ENCODE measurements around the gene IMPA2. TPM values are rescaled to one million over a fixed set of nuclear protein-coding genes. Genes with fewer than 3 reads are reported as not detected.
"Not testable (repeated sequence)": the region's sequence is repeated elsewhere in the genome, so short reads cannot be mapped to it uniquely, and the experiment has no call there.

The IMPA2 gene
- total RNA-seq, 2 donors from 2014 or later = 8.4 to 26.6 TPM

DNA sequence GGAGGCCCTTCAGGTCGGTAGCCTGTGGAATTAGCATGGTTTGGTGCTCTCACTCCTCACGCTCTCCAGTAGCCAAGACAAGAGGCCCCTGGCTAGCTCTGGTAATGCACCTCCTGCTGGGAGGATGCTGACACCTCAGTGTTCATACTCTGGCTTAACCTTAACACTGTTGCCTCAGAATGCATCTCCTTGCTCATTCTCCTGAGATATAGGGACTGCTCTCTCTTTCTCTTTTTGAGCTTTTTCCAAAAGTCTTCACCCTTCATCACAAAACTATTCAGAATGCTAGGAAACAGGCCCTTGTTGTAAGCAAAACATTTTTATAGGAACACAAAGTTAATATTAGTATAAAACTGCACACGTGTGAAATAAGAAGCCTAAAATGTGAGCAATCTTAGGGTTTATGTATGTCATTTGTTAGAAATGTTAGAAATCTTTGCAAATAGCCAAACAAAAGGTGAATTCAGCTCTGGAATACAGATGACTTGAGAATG is 17.3 kb upstream of the IMPA2 start:
- no peak for DNase-seq (ENCODE audit: low spot score)
- no peak overlapping the region for H3K4me3 ChIP-seq
- no peaks in the 10 kb centered on the region for H3K27me3 ChIP-seq (replicated peaks; ENCODE audit: insufficient read depth)
- TF ChIP-seq, protein P1, sequence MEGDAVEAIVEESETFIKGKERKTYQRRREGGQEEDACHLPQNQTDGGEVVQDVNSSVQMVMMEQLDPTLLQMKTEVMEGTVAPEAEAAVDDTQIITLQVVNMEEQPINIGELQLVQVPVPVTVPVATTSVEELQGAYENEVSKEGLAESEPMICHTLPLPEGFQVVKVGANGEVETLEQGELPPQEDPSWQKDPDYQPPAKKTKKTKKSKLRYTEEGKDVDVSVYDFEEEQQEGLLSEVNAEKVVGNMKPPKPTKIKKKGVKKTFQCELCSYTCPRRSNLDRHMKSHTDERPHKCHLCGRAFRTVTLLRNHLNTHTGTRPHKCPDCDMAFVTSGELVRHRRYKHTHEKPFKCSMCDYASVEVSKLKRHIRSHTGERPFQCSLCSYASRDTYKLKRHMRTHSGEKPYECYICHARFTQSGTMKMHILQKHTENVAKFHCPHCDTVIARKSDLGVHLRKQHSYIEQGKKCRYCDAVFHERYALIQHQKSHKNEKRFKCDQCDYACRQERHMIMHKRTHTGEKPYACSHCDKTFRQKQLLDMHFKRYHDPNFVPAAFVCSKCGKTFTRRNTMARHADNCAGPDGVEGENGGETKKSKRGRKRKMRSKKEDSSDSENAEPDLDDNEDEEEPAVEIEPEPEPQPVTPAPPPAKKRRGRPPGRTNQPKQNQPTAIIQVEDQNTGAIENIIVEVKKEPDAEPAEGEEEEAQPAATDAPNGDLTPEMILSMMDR (IDR thresholded peaks at IDR 0.05) = no peak
- peaks cover 5 to 9% of the 10 kb centered on the region in 2 donors for H3K4me1 ChIP-seq (ENCODE audit: control insufficient read depth in 1 of 2, low read depth in 2 of 2)
- peak overlapping the region; percentile 44 to 48 for H3K27ac ChIP-seq
- no peaks in the 10 kb centered on the region for H3K9me3 ChIP-seq
- ATAC-seq (ENCODE audit: insufficient number of reproducible peaks, low FRiP score, low read depth) = peak; percentile 28
- no peaks in the 10 kb centered on the region for H3K36me3 ChIP-seq

DNA sequence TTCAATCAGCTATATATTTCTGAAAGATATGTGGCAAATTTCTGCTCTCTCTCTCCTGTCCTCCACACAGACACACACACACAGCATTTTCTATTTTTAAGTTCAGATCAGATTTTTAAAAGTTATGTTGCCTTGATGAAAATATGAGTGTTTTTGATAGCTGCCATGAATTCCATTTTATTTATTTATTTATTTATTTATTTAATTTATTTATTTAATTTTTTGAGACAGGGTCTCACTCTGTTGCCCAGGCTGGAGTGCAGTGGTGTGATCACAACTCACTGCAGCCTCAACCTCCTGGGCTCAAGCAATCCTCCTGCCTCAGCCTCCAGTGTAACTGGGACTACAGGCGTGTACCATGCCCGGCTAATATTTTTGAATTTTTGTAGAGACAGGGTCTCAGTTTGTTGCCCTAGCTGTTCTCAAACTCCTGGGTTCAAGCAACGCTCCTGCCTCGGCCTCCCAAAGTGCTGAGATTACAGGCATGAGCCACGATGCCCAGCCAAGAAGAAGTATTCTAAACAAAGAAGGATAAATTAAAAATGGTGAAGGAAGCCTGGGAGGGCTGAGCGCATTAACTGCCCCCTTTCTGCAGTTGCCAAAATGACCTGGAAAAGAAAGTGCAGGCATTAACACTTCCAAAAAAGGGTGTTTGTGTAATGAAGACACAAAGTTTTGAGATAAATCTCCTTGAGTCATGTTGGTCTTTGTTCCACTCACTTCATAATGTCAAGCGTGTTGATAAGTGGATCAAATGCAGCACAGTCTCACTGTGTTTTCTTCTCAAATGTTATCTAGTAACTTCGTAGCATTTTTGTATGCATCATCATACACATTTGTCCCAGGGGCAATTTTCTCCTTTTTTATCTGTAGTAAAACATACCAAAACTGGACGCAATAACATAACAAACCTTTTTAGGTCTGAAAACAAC is 11.1 kb upstream of the IMPA2 start:
- Histone ChIP-seq H3K4me3 (no peak overlapping the region), H3K9me3 (no peaks in the 10 kb centered on the region), H3K27ac (no peak overlapping the region), H3K4me1 (ENCODE audit: control insufficient read depth in 1 of 2, low read depth in 2 of 2) (no peaks in the 10 kb centered on the region), H3K36me3 (no peaks in the 10 kb centered on the region), H3K27me3 (replicated peaks; ENCODE audit: insufficient read depth) (no peaks in the 10 kb centered on the region)
- no peak for DNase-seq (ENCODE audit: low spot score)
- TF ChIP-seq, protein P1 (IDR thresholded peaks at IDR 0.05) = no peak
- no peak for ATAC-seq (ENCODE audit: insufficient number of reproducible peaks, low FRiP score, low read depth)

DNA sequence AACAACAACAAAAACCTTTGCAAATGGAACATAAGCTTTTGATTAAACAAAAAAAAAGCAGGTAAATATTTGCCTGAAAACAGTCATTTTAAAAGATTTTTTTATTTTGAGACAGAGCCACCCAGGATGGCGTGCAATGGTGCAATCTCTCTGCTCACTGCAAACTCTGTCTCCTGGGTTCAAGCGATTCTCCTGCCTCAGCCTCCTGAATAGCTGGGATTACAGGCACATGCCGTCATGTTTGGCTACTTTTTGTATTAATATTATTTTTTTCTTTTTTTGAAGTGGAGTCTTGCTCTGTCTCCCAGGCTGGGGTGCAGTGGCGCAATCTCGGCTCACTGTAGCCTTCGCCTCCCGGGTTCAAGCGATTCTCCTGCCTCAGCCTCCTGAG is 10.5 kb upstream of the IMPA2 start:
- not testable (repeated sequence) for DNase-seq (ENCODE audit: low spot score); H3K27me3 ChIP-seq (replicated peaks; ENCODE audit: insufficient read depth); ATAC-seq (ENCODE audit: insufficient number of reproducible peaks, low FRiP score, low read depth); H3K4me1 ChIP-seq (ENCODE audit: control insufficient read depth in 1 of 2, low read depth in 2 of 2); H3K9me3 ChIP-seq; H3K27ac ChIP-seq; H3K4me3 ChIP-seq; H3K36me3 ChIP-seq

DNA sequence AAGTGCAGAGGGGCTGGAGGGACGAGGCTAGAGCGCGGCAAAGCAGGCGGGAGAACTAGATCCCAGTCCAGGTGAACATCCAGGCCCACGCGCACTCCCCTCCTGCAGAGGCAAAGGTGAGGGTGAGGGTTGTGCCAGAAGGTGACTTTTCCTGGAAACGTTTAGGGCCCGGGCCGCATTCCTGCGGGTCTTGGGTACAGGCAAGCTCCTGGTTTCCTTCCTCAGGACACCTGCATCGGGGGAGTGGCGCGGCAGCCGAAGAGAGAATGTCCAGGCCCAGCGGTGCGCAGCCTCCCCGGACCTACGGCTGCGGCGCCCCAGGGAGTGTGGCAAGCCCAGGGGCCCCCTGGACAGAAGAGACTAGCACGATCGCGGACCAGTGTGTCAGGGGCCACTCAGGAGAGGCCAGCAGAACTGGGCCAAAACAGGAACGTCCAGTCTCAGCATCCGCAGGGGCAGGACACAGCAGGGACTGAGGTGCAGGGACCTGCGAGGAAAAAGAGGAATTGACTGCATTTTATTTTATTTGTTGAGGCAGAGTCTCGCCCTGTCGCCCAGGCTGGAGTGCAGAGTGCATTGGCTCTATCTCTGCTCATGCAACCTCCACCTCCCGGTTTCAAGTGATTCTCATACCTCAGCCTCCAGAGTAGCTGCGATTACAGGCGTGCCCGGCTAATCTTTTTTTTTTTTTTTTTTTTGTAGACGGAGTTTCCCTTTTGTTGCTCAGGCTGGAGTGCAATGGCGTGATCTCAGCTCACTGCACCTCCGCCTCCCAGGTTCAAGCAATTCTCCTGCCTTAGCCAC is 8.7 kb upstream of the IMPA2 start:
- Histone ChIP-seq H3K36me3 (no peaks in the 10 kb centered on the region), H3K27me3 (replicated peaks; ENCODE audit: insufficient read depth) (no peaks in the 10 kb centered on the region), H3K4me1 (ENCODE audit: control insufficient read depth in 1 of 2, low read depth in 2 of 2) (no peaks in the 10 kb centered on the region), H3K27ac (no peak overlapping the region), H3K9me3 (no peaks in the 10 kb centered on the region), H3K4me3 (no peak overlapping the region)
- ATAC-seq (ENCODE audit: insufficient number of reproducible peaks, low FRiP score, low read depth) (no peak), DNase-seq (ENCODE audit: low spot score) (no peak)
- TF ChIP-seq, protein P1 (IDR thresholded peaks at IDR 0.05) = no peak

DNA sequence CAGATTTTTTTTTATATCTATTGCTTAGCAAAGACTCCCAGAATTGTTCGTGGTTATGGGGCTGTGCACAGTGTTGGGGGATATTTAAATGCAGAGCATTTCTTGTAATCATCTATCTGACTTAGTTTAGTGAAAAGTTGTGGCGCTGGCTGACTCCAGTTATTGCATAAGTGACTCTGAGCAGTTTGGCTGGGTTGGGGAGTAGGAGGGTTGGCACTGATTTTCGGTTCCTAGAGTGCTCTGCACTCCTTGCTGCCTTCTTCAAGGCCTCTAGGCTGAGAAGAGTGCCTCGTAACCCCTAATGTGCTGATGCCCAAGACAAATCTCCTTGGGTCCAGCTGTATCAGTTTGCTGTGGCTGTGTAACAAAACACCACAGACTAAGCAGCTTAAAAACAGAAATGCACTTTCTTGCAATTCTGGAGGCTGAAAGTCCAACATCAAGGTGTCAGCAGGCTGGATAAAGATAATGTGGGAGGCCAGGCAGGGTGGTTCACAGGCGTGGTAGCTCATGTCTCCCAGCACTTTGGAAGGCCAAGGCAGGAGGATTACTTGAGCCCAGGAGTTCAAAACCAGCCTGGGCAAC is 6.5 kb upstream of the IMPA2 start:
- TF ChIP-seq, protein P1 (IDR thresholded peaks at IDR 0.05) = no peak
- no peak for DNase-seq (ENCODE audit: low spot score)
- Histone ChIP-seq H3K4me3 (no peak overlapping the region), H3K4me1 (ENCODE audit: control insufficient read depth in 1 of 2, low read depth in 2 of 2) (peaks cover 2 to 4% of the 10 kb centered on the region in 2 donors), H3K36me3 (no peaks in the 10 kb centered on the region), H3K9me3 (no peaks in the 10 kb centered on the region), H3K27ac (no peak overlapping the region), H3K27me3 (replicated peaks; ENCODE audit: insufficient read depth) (no peaks in the 10 kb centered on the region)
- ATAC-seq (ENCODE audit: insufficient number of reproducible peaks, low FRiP score, low read depth) = no peak

All from thoracic aorta (tissue), 2 donors.